GM12872 (cell line): ENCODE data around the gene AGBL3.

Experiments used
- CTCF ChIP-seq: IDR thresholded peaks from 3 replicates; pipeline ENCODE4 v1.5.1; 2011; ENCODE audit warnings: low read depth, mild to moderate bottlenecking, low read length, moderate library complexity; ENCODE audit not compliant: insufficient read depth

The AGBL3 gene

GRCh38 chr7:135151533-135151932 lies 165.2 kb downstream of the AGBL3 start:
- TF ChIP-seq CTCF = no peak

GRCh38 chr7:135152442-135152841 lies 166.1 kb downstream of the AGBL3 start:
- TF ChIP-seq CTCF = no peak

GRCh38 chr7:135154734-135155133 lies 168.4 kb downstream of the AGBL3 start:
- no peak for TF ChIP-seq CTCF

GRCh38 chr7:135156290-135156689 lies 170.0 kb downstream of the AGBL3 start:
- TF ChIP-seq CTCF = no peak

- no peak for TF ChIP-seq CTCF
These were observed 171.9 kb downstream of the AGBL3 start for GRCh38 chr7:135158141-135158655.

- TF ChIP-seq CTCF = no peak
These were observed 172.6 kb downstream of the AGBL3 start for GRCh38 chr7:135158874-135159273.

- no peak for TF ChIP-seq CTCF
These were observed 173.2 kb downstream of the AGBL3 start for GRCh38 chr7:135159359-135160085.
